ENCODE results near the gene SEC22A.

Gene SEC22A

GRCh38 chr3:123290107-123290930 is 88.6 kb downstream of the SEC22A start:
- no peak for DNase-seq

- no peak for DNase-seq
These were observed 89.2 kb downstream of the SEC22A start for GRCh38 chr3:123290962-123291361.

GRCh38 chr3:123291404-123291803 is 89.7 kb downstream of the SEC22A start:
- DNase-seq = no peak

- DNase-seq = no peak
These were observed 90.9 kb downstream of the SEC22A start for GRCh38 chr3:123292321-123293310.

- no peak for DNase-seq
These were observed 92.7 kb downstream of the SEC22A start for GRCh38 chr3:123294296-123294938.

- DNase-seq = no peak
These were observed 93.6 kb downstream of the SEC22A start for GRCh38 chr3:123295171-123295900.

GRCh38 chr3:123295901-123296250 is 94.1 kb downstream of the SEC22A start:
- DNase-seq = no peak

- DNase-seq = no peak
These were observed 94.5 kb downstream of the SEC22A start for GRCh38 chr3:123296261-123296660.

GRCh38 chr3:123296836-123297626 is 95.3 kb downstream of the SEC22A start:
- DNase-seq = no peak

GRCh38 chr3:123297627-123297899 is 95.8 kb downstream of the SEC22A start:
- DNase-seq = no peak

- no peak for DNase-seq
These were observed 97.2 kb downstream of the SEC22A start for GRCh38 chr3:123298903-123299302.

GRCh38 chr3:123299581-123299980 is 97.8 kb downstream of the SEC22A start:
- no peak for DNase-seq

GRCh38 chr3:123300056-123300455 is 98.3 kb downstream of the SEC22A start:
- no peak for DNase-seq

GRCh38 chr3:123300583-123300982 is 98.8 kb downstream of the SEC22A start:
- DNase-seq = no peak

- no peak for DNase-seq
These were observed 99.8 kb downstream of the SEC22A start for GRCh38 chr3:123301331-123302184.

- DNase-seq = no peak
These were observed 101.2 kb downstream of the SEC22A start for GRCh38 chr3:123302961-123303360.

- DNase-seq = no peak
These were observed 102.3 kb downstream of the SEC22A start for GRCh38 chr3:123303976-123304560.

- DNase-seq = no peak
These were observed 103.4 kb downstream of the SEC22A start for GRCh38 chr3:123305192-123305591.

GRCh38 chr3:123307064-123307463 is 105.3 kb downstream of the SEC22A start:
- DNase-seq = no peak

GRCh38 chr3:123310186-123310585 is 108.4 kb downstream of the SEC22A start:
- DNase-seq = no peak

GRCh38 chr3:123310741-123311140 is 109.0 kb downstream of the SEC22A start:
- DNase-seq = no peak

Data from activated T-cell treated with anti-CD3 and anti-CD28 coated beads, Interleukin-2, amount 50 U/mL, for 1 hour (primary cell).